Activated gamma-delta T cell treated with anti-CD3 and anti-CD28 coated beads, Interleukin-2, amount 50 U/mL, for 16 hours (primary cell): ENCODE data around the gene NPEPPS.

Source experiments
- DNase-seq: peaks from one replicate; pipeline ENCODE4 v3.0.0-alpha.2; 2020; ENCODE audit warnings: low read depth

The NPEPPS gene

DNA sequence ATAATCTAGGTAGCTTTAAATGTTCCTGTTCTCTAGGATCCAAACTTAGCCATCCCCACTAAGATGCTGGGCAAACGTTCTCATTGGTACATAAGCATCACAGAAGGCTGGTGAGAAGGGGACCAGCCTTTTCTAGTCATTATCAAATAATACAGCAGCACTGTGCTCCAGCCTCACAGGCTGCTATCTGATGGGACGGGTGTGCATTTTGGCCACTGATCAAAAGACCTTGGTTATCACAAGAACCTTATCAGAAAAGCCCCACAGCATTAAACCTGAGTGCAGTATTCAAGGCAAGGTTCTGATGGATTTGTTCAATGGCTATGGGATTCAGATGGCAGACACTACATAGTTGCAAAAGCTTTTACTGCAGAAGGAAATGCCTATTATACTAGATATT, 99.7 kb downstream of the NPEPPS start:
- DNase-seq, result no peak

DNA sequence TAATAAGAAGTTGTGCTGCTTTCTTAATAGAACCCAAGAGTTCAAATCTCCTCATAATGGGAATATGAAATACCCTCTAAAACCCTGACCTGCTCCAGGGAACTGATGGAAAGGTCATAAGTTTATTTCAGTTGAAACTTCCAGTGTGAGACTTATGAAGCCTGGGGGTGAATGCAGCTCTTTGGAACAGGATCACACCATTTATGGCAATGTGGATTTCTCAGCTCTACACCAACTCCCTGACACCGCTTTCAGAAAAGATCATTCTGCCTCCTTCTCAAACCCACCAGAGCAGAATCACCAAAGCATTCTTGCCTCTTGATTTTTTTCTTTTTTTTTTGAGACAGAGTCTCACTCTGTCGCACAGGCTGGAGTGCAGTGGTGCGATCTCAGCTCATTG, 102.1 kb downstream of the NPEPPS start:
- no peak for DNase-seq

DNA sequence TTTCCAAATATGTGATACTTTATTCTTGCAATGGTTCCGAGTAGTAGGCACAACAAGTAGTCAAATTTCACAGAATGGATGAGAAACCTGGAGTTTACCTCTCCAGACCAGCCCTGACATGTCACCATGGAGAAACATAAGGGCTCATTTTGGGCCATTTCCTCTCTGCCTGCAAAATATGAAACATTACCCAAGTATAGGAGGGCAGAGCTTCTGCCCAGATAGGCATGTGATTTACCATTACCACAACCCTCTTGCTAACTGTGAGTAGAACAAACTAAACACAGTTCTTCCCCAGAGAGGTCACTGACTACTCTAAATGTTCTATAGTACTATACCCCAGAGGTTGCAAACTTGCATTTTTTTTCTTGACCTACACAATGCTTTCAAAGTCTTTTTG, 103.1 kb downstream of the NPEPPS start:
- DNase-seq, result no peak

DNA sequence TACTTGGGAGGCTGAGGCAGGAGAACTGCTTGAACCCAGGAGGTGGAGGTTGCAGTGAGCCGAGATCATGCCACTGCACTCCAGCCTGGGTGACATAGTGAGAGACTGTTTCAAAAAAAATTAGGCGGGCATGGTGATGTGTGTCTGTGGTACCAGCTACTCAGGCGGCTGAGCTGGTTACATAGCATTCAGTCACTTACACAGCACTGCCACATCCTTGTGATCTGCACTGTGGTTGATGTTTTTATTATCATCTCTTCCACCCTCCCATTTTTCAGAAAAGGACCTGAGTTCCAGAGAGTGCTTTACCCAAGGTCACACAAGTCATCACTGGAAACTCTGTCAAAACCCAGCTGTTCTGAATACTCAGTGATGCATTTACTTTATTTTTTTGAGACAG, 104.0 kb downstream of the NPEPPS start:
- DNase-seq, result no peak

DNA sequence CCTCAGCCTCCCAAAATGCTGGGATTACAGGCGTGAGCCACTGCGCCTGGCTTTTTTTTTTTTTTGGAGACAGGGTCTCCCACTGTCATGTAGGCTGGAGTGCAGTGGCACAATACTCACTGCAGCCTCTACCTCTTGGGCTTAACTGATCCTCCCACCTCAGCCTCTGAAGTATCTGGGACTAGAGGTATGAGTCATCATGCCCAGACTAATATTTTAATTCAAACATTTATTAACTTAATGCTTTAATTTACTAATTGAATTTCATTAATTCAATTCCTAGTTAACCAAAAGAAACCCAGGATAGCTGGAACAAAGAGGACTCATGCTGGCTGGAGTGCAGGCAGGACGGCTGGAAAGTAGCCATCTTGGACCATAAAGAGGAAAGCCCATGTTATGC, 104.8 kb downstream of the NPEPPS start:
- DNase-seq, result no peak

DNA sequence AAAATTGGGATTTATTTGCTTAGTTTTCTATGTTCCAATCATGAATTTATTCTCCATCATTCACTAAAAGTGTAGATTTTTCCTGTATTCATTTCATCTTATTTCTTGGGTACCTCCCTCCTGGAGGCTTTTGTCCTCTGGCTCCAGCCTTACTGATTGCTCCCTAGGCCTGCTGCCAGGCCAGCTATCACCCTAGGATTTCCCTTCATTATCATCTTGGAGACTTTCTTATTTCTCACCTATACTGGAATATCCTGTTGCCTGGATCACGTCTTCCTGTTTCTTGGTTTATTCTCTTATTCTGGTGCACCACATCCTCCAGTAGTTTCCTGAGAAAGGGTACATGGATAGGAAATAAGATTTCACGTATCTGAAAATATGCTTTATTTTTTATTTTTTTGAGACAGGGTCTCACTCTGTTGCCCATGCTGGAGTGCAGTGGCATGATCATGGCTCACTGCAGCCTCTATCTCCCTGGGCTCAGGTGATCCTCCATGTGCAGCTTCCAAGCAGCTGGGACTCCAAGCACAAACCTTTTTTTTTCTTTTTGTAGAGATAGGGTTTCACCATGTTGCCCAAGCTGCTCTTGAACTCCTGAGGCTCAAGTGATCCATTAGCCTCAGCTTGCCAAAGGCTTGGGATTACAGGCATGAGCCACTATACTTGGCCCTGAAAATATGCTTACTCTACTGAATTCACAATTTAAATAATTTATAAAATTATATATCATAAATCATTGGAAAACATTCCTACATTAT, 105.5 kb downstream of the NPEPPS start:
- DNase-seq, result no peak

GRCh38 chr17:47638903-47639302, 108.0 kb downstream of the NPEPPS start:
- no peak for DNase-seq

DNA sequence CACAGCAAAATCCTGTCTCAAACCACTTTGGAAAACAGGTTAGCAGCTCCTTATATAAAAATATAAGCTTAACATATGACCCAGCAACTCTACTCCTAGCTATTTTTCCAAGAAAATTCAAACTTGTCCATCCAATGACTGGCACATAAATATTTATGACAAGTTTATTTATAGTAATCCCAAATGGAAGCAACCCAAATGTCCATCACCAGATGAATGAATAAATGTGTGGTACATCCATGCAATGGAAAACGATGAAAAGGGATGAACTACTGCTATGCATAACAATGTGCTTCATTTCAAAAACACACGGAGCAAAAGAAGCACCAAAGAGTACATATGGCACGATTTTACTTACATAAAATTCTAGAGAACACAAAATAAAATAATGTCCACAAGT, 109.2 kb downstream of the NPEPPS start:
- no peak for DNase-seq

DNA sequence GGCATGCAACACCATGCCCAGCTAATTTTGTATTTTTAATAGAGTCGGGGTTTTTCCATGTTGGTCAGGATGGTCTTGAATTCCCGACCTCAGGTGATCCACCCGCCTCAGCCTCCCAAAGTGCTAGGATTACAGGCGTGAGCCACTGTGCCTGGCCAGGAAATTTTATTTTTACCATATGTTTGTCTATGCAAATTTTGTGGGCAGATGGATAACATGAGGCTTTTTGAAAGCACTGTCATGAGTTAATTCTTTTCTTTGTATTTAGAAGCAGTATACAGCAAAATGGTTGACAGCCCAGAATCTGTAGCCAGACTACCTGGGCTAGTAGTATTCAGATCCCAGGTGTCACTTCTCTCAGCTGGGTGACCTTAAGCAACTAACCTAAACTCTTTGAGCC, 110.3 kb downstream of the NPEPPS start:
- DNase-seq, result no peak

- no peak for DNase-seq
Observed at GRCh38 chr17:47643116-47643515, 112.2 kb downstream of the NPEPPS start.

DNA sequence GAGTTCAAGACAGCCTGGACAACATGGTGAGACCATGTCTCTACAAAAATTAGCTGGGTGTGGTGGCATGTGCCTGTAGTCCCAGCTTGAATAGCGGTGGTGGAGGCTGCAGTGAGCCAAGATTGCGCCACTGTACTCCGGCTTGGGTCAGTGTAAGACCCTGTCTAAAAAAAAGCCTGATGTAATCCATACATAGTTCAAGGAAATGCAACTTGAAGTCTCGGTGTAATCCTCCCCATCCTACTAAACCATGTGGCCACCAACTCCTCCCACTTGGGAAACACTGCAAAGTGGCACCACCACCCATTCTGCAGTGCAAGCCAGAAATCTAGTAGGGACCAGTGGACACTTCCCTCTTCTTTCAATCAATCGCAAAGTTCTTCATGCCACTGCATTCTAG, 113.4 kb downstream of the NPEPPS start:
- DNase-seq, result no peak

- peak; percentile 95 for DNase-seq
Observed at GRCh38 chr17:47649153-47649971, 118.5 kb downstream of the NPEPPS start, which contains the start of gene KPNB1. TSS of gene KPNB1 (plus strand) at chr17:47649919. CDS start at chr17:47650245, 326 bp downstream.

DNA sequence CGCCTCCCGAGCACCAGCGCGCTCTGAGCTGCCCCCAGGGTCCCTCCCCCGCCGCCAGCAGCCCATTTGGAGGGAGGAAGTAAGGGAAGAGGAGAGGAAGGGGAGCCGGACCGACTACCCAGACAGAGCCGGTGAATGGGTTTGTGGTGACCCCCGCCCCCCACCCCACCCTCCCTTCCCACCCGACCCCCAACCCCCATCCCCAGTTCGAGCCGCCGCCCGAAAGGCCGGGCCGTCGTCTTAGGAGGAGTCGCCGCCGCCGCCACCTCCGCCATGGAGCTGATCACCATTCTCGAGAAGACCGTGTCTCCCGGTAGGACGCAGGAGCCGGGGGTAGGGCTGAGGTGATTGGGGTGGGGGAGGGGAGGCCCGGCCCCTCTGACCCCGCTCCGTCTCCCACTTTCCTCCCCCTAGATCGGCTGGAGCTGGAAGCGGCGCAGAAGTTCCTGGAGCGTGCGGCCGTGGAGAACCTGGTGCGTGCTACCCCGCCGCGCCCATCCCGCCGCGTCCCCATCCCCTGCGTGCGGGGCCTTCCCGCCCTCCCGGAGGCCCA, 119.1 kb downstream of the NPEPPS start:
- peak; percentile 34 for DNase-seq

DNA sequence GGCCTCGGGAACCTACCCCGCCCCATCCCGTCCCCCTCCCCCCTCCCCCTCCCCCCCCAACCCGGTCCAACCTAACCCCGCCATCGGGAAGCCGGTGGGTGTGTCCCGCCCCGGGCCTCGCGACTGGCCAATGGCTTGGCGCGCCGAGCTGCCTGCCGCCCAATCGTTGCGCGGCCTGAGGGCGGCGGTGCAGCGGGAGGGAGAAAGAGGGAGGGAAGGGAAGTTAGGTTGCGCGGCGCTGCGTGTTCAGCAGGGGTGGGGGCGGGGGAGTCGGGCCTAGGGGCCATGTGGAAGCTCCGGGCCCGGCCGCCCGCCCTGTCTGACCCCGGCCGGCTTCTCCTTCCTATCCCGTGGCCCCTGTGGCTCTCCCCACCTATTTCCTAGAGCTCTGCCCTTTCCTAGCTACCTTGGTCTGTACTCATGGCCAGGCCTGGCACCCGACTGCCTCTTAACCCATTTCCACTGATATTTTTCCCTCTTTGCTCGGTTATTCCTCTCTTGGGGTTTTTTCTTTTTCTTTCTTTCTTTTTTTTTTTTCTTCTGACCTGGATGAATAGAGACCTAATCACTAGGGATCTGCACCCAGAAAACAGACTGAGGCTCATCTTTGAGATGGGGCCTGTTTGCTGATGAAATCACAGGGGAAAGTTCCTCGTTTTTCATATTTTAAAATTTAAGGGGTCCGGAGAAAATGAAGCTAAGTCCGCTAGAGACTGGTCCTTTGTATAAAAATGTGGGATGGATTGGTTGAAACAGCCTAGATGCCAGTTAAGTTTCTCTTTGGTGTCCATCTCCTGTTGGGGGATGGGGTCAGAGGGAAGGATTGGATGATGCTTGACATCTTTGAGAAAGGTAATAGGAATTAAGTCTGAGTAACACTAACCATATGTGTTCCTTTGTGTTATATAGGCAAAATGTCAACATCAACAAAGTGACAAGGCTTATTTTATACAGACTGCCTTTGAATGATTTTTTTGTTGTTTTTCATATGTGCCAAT, 119.9 kb downstream of the NPEPPS start:
- DNase-seq, result peak; percentile 84

DNA sequence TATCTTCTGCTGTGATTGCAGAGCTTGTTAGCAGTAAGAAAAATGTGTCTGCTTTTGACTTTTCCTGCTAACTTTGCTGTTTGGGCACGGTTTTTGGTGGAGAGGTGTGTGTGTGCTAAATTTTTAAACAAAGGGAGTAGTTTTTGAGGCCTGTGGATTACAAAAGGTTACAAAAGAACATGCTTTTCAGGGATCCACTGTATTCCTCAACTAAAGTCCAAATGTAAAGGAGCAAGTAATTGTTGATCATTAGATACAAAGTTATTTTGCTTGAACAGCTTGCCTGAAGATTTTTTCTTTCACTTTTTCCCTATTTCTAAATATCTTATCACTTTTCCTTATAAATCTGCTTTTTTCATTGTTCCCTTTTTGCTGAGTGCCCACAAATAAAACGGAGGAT, 120.8 kb downstream of the NPEPPS start:
- no peak for DNase-seq

- DNase-seq, result no peak
Observed at GRCh38 chr17:47652570-47652969, 121.7 kb downstream of the NPEPPS start.

DNA sequence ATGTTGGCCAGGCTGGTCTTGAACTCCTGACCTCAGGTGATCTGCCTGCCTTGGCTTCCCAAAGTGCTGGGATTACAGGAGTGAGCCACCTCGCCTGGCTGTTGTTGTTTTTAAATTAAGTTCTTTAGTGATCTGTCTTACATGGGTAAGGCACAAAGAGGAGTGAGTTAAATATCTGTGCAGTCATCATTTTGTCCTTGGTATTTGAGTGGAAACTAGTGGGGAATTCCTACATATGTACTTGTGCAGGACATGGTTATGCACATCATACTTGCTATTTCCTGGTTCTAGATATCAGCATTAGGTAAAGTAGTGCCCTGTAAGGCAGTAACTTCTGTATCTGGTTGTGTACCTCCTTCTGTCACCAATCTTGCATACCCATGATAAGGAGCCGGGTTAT, 122.5 kb downstream of the NPEPPS start:
- DNase-seq, result no peak

DNA sequence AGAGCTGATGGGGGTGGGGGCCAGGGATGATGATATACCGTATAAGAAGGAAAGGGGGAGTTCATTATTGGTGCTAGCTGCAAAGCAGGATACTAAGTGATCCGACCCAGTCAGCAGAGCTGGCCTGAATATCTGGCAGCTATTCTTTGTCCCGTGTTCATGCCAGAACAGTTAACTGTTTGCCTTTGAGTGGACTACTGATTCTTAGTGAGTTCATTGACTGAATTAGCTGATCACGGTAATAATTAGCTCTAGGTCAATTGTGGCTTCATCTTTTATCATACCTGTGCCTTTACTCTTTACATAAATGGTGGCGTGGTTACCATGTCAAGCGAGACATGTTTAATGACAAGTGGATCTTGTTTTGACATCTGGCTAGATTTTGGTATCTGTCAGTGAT, 124.1 kb downstream of the NPEPPS start:
- no peak for DNase-seq

GRCh38 chr17:47660064-47660492, 129.2 kb downstream of the NPEPPS start:
- DNase-seq, result no peak

- peak; percentile 43 for DNase-seq
Observed at GRCh38 chr17:47663912-47664623, 133.2 kb downstream of the NPEPPS start.

GRCh38 chr17:47664624-47664941, 133.7 kb downstream of the NPEPPS start:
- no peak for DNase-seq
